ENCODE measurements around the gene UTP14C.
"Not testable (repeated sequence)": the region's sequence is repeated elsewhere in the genome, so short reads cannot be mapped to it uniquely, and the experiment has no call there.

The UTP14C gene

DNA sequence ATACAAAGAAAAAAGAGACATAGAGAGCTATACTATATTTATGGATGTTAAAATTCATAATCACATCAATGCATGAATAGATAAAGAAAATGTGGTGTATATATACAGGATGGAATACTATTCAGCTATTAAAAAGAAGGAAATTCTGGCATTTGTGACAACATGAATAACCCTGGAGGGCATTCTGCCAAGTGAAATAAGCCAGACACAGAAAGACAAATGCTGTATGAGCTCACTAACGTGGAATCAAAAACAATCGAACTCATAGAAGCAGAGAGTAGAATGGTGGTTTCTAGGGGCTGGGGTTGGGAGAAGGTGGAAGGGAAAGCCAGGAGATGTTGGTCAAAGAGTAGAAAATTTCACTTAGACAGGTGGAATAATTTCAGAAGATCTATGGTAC lies 24.0 kb downstream of the UTP14C start:
- DNase-seq: no peak

DNA sequence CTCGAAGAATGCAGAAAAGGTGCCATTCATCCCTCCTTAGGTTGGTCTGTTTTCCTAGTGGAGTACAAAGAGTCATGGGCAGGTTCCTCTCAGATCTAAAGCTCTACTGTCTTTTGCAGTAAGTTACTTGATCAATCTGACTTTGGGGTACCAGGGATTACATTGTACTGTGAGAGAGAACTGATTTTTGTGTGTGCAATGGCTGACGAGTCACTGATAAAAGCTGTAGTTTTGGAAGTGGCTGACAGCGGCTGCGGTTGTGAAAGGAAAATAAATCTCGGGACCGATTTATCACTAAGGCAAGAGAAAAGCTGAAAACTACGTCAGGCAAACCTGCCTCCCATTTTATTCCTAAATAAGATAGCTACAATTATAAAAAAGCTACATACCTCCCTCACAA lies 26.9 kb downstream of the UTP14C start:
- no peak for DNase-seq

DNA sequence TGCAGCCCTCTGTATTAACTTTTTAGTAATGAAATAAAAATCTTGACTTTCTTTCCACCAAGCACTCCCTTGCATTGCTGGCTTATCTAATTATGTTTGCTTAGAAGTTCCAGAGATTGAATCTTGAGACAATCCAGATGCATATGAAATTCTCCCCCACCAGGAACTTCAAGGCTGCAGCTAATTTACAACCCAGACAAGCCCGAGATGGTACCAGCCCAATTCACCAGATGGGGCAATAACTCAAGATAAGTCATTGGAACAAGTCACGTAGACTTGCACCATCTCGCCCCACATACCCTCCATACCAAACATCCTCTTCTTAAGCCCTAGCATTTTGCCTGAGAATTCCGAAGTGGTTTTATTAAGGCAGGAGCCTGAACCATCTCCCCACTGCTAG lies 29.0 kb downstream of the UTP14C start:
- no peak for DNase-seq

DNA sequence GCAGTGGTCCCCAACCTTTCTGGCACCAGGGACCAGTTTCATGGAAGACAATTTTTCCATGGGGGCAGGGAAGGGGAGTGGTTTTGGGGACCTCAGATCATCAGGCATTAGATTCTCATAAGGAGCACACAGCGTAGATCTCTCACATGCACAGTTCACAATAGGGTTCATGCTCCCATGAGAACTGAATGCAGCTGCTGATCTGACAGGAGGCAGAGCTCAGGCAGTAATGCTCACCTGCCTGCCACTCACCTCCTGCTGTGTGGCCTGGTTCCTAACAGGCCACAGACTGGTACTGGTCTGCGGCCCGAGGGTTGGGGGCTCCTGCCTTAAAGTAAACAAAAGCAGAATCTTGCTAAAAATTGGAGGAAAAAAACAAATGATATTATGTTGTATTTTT lies 36.6 kb downstream of the UTP14C start:
- not testable (repeated sequence) for DNase-seq

DNA sequence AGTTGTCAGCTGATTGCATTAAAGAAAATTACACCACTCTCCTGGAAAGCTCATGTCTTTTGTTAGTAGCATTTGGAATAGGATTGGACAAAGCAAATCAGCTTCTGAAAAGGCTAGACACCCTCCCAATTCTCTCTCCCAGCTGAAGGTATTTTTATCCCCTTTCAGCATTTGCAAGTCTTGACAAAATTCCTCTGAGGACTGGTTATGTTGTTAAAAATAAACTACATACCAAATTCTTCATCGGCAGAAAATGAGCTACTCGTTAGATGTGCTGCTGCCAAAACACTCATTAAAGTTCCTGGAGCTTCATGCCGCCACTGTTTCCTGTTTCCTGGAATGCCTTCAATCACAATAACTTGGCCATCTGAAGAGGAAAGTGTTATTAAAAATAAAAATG lies 37.1 kb downstream of the UTP14C start:
- DNase-seq: no peak

DNA sequence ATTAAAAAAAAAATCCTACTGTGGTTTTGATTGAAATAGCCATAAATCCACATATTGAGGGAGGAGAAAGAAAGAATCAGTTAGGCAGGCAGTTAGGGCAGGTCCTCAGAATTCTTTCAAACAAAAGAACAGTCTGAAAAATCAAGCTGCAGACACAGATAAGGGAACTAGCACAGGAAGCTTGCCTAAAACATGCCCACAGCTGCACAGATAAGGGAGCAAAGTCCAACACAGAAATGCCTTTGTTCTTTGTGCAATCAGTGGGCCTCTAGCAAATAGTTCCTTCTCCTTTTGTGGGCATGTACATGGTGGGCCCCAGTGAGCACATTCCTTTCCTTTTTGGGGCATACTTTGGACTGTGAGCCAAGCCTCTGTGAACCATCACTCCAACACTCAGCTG lies 42.7 kb downstream of the UTP14C start:
- no peak for DNase-seq

DNA sequence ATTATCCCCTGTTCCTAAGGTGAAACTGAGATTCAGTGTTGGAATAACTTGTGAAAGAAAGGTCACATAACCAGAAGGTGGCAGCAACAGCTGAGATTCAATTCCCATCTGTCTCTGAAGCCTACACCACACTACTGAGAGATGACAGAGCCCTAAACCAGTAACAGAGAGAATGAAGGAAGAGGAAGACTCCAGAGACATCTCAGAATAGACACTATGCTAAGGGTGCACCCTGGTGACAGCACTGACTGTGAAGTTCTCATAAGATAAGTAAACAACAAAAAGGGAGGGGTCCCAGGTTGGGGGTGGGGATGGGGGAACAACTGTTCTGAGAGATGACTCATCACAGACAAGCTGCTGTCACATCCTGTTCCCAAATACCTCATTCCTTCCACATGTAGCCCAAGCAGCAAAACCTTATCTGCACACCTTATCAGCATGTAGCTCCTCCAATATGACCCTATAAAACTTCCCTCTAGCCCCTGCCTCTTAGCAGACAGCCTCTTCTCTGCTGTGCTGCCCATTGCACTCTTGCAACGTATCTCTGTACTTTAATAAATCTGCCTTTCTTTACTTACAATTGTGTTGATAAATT lies 46.5 kb downstream of the UTP14C start:
- DNase-seq: no peak

Measured in DMS79 treated with DMSO at 0.1 percent for 48 hours (cell line).